GM23338 (cell line): Measurements from ENCODE around the gene OPRD1. TPM values are rescaled to one million over a fixed set of nuclear protein-coding genes. Genes with fewer than 3 reads are reported as not detected.

ENCODE experiments used
- ATAC-seq: fragments of 200-7000 bp; cut with Tn5 transposase; 3 replicates; pipeline ENCODE4 v1.9.1; 2020
- DNase-seq: peaks from one replicate; pipeline ENCODE4 v3.0.0-alpha.2; 2015; ENCODE audit warnings: low spot score
- H2AFZ ChIP-seq: fragments of 200-600 bp; sonication (generic); 2 replicates; pipeline ENCODE4 v1.8.0; 2016; ENCODE audit warnings: antibody characterized with exemption, mild to moderate bottlenecking, moderate library complexity
- H3F3A ChIP-seq: fragments of 200-600 bp; sonication (generic); replicated peaks from 2 replicates; pipeline ENCODE4 v1.8.0; 2017; ENCODE audit warnings: antibody characterized with exemption, mixed run types, low read depth
- H3K27ac ChIP-seq: fragments of 200-600 bp; sonication (generic); 2 replicates; pipeline ENCODE4 v1.6.1; 2016; ENCODE audit warnings: low read depth
- H3K27me3 ChIP-seq: fragments of 200-600 bp; sonication (generic); 2 replicates; pipeline ENCODE4 v1.8.0; 2016; ENCODE audit warnings: mild to moderate bottlenecking, mixed run types, moderate library complexity; ENCODE audit not compliant: insufficient read depth
- H3K36me3 ChIP-seq: fragments of 200-600 bp; sonication (generic); 2 replicates; pipeline ENCODE4 v1.8.0; 2016; ENCODE audit warnings: mild to moderate bottlenecking; ENCODE audit not compliant: insufficient read depth
- H3K4me1 ChIP-seq: fragments of 200-600 bp; sonication (generic); 2 replicates; pipeline ENCODE4 v1.8.0; 2016; ENCODE audit warnings: mild to moderate bottlenecking, moderate library complexity; ENCODE audit not compliant: insufficient read depth
- H3K4me2 ChIP-seq: fragments of 200-600 bp; sonication (generic); 2 replicates; pipeline ENCODE4 v1.7.1; 2017; ENCODE audit warnings: mixed run types
- H3K4me3 ChIP-seq: fragments of 200-600 bp; sonication (generic); 2 replicates; pipeline ENCODE4 v1.6.1; 2016; ENCODE audit warnings: mixed run types
- H3K79me2 ChIP-seq: fragments of 200-600 bp; sonication (generic); replicated peaks from 2 replicates; pipeline ENCODE4 v1.8.0; 2017; ENCODE audit warnings: mild to moderate bottlenecking; ENCODE audit not compliant: insufficient read depth
- H3K9me2 ChIP-seq: fragments of 200-600 bp; sonication (generic); 2 replicates; pipeline ENCODE4 v1.8.0; 2017; ENCODE audit not compliant: insufficient read depth
- H4K20me1 ChIP-seq: fragments of 200-600 bp; sonication (generic); replicated peaks from 2 replicates; pipeline ENCODE4 v1.8.0; 2017; ENCODE audit warnings: mild to moderate bottlenecking; ENCODE audit not compliant: insufficient read depth
- H3K27ac Mint-ChIP-seq: 2 replicates; pipeline ENCODE4 v1.8.0; 2020; ENCODE audit warnings: inconsistent platforms, mild to moderate bottlenecking, moderate library complexity, mixed read lengths
- H3K27me3 Mint-ChIP-seq: 3 replicates; pipeline ENCODE4 v1.8.0; 2022; ENCODE audit warnings: low read depth, mild to moderate bottlenecking, moderate library complexity, mixed read lengths, inconsistent platforms; ENCODE audit not compliant: insufficient read depth, poor library complexity
- H3K36me3 Mint-ChIP-seq: 3 replicates; pipeline ENCODE4 v1.8.0; 2021; ENCODE audit warnings: low read depth, mild to moderate bottlenecking, inconsistent platforms, moderate library complexity, mixed read lengths
- H3K4me1 Mint-ChIP-seq: 3 replicates; pipeline ENCODE4 v1.8.0; 2020; ENCODE audit warnings: mild to moderate bottlenecking, inconsistent platforms, mixed read lengths
- H3K4me3 Mint-ChIP-seq: 3 replicates; pipeline ENCODE4 v1.8.0; 2021; ENCODE audit warnings: moderate library complexity, mild to moderate bottlenecking, inconsistent platforms, mixed read lengths
- H3K9me3 Mint-ChIP-seq: 3 replicates; pipeline ENCODE4 v1.8.0; 2020; ENCODE audit warnings: moderate library complexity, mild to moderate bottlenecking, inconsistent platforms, mixed read lengths
- CREB1 ChIP-seq: fragments of 250-450 bp; sonication (Bioruptor Pico); IDR thresholded peaks from 2 replicates; pipeline ENCODE4 v1.5.0; 2020; ENCODE audit warnings: low read depth, mild to moderate bottlenecking, moderate library complexity
- EZH2phosphoT487 ChIP-seq: fragments of 200-600 bp; sonication (generic); IDR thresholded peaks from one replicate; pipeline ENCODE4 v1.8.1; 2018; ENCODE audit warnings: antibody characterized with exemption; ENCODE audit not compliant: unreplicated experiment
- JUNB ChIP-seq: IDR thresholded peaks from one replicate; pipeline ENCODE4 v1.6.1; 2016; ENCODE audit warnings: antibody characterized with exemption; ENCODE audit not compliant: unreplicated experiment
- NANOG ChIP-seq: IDR thresholded peaks from 2 replicates; pipeline ENCODE4 v1.6.1; 2016; ENCODE audit warnings: antibody characterized with exemption, borderline replicate concordance
- POLR2AphosphoS5 ChIP-seq: IDR thresholded peaks from 2 replicates; pipeline ENCODE4 v1.6.1; 2016; ENCODE audit warnings: antibody characterized with exemption, low read depth
- STAT1 ChIP-seq: IDR thresholded peaks from one replicate; pipeline ENCODE4 v1.6.1; 2016; ENCODE audit warnings: antibody characterized with exemption; ENCODE audit not compliant: unreplicated experiment
- ZNF114 ChIP-seq: fragments of 250-450 bp; sonication (Bioruptor Pico); IDR thresholded peaks from 2 replicates; pipeline ENCODE4 v1.5.0; 2020; ENCODE audit warnings: mild to moderate bottlenecking, moderate library complexity
- ZNF331 ChIP-seq: fragments of 250-450 bp; sonication (Bioruptor Pico); IDR thresholded peaks from 2 replicates; pipeline ENCODE4 v1.5.0; 2020; ENCODE audit warnings: low read depth, mild to moderate bottlenecking, moderate library complexity
- ZNF462 ChIP-seq: fragments of 250-450 bp; sonication (Bioruptor Pico); IDR thresholded peaks from 2 replicates; pipeline ENCODE4 v1.5.0; 2020; ENCODE audit warnings: mild to moderate bottlenecking, moderate library complexity
- polyA plus RNA-seq: library from polyadenylated mRNA; unstranded; fragments of >200 nt; fragmentation: Nextera tagmentation; extraction: Ambion mirVana; gene quantifications from 2 replicates; pipeline ENCODE4 v1.2.1, GENCODE V29; 2016
- total RNA-seq: library from RNA; depleted of rRNA; stranded (reverse); fragments of >200 nt; shearing (Covaris generic); gene quantifications from 2 replicates; pipeline ENCODE4 v1.2.3, GENCODE V29; 2014
- TF ChIP-seq, protein P1 (sequence below): IDR thresholded peaks from one replicate; pipeline ENCODE4 v1.6.1; 2018; ENCODE audit warnings: antibody characterized with exemption; ENCODE audit not compliant: unreplicated experiment
- TF ChIP-seq, protein P2 (sequence below): IDR thresholded peaks from 2 replicates; pipeline ENCODE4 v1.6.1; 2016; ENCODE audit warnings: antibody characterized with exemption

OPRD1 gene
- total and polyA plus RNA-seq, 2 experiments from 2014 or later: 0.55 to 2.3 TPM

DNA sequence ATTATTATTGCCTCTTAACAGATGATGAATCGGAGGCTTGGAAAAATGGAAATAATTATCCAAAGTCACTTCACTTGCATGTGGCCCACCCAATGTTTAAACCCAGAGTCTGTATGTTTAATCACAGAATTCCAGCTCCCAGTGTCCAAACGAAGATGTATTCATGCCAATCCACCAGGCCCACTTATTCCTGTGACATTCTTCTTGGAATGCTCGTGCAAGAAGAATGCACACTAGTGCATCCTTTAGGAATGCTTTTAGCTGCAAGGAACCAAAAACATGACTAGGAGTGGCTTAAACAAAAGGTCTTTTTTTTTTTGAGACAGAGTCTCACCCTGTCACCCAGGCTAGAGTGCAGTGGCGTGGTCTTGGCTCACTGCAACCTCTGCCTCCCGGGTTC lies 8.9 kb upstream of the OPRD1 start:
- Mint-ChIP-seq H3K27me3 (peaks cover 18% of the 10 kb centered on the region), H3K4me3 (no peak overlapping the region), H3K4me1 (peaks cover 16% of the 10 kb centered on the region), H3K9me3 (peaks cover 8% of the 10 kb centered on the region; the same call in 2 of the 3 replicates), H3K36me3 (no peaks in the 10 kb centered on the region), H3K27ac (no peak overlapping the region)
- Histone ChIP-seq H3K36me3 (no peaks in the 10 kb centered on the region), H3K4me3 (no peak overlapping the region), H3K4me1 (peaks cover 19% of the 10 kb centered on the region; the same call in 1 of the 2 replicates), H3F3A (no peaks in the 10 kb centered on the region), H3K27me3 (no peaks in the 10 kb centered on the region), H3K4me2 (no peak overlapping the region), H3K79me2 (no peaks in the 10 kb centered on the region), H3K27ac (no peak overlapping the region), H2AFZ (no peak overlapping the region), H4K20me1 (no peaks in the 10 kb centered on the region), H3K9me2 (no peaks in the 10 kb centered on the region)
- ATAC-seq (no peak), DNase-seq (no peak)
- TF ChIP-seq, protein P1, sequence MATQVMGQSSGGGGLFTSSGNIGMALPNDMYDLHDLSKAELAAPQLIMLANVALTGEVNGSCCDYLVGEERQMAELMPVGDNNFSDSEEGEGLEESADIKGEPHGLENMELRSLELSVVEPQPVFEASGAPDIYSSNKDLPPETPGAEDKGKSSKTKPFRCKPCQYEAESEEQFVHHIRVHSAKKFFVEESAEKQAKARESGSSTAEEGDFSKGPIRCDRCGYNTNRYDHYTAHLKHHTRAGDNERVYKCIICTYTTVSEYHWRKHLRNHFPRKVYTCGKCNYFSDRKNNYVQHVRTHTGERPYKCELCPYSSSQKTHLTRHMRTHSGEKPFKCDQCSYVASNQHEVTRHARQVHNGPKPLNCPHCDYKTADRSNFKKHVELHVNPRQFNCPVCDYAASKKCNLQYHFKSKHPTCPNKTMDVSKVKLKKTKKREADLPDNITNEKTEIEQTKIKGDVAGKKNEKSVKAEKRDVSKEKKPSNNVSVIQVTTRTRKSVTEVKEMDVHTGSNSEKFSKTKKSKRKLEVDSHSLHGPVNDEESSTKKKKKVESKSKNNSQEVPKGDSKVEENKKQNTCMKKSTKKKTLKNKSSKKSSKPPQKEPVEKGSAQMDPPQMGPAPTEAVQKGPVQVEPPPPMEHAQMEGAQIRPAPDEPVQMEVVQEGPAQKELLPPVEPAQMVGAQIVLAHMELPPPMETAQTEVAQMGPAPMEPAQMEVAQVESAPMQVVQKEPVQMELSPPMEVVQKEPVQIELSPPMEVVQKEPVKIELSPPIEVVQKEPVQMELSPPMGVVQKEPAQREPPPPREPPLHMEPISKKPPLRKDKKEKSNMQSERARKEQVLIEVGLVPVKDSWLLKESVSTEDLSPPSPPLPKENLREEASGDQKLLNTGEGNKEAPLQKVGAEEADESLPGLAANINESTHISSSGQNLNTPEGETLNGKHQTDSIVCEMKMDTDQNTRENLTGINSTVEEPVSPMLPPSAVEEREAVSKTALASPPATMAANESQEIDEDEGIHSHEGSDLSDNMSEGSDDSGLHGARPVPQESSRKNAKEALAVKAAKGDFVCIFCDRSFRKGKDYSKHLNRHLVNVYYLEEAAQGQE: no peak
- TF ChIP-seq JUNB (no peak), ZNF331 (CRISPR knock-in tag) (no peak), ZNF114 (CRISPR knock-in tag) (no peak), STAT1 (no peak), NANOG (no peak), CREB1 (CRISPR knock-in tag) (no peak)
- TF ChIP-seq, protein P2, sequence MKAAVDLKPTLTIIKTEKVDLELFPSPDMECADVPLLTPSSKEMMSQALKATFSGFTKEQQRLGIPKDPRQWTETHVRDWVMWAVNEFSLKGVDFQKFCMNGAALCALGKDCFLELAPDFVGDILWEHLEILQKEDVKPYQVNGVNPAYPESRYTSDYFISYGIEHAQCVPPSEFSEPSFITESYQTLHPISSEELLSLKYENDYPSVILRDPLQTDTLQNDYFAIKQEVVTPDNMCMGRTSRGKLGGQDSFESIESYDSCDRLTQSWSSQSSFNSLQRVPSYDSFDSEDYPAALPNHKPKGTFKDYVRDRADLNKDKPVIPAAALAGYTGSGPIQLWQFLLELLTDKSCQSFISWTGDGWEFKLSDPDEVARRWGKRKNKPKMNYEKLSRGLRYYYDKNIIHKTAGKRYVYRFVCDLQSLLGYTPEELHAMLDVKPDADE: no peak

- Histone ChIP-seq H3K79me2 (no peaks in the 10 kb centered on the region), H3K4me2 (no peak overlapping the region), H3K4me3 (no peak overlapping the region), H3F3A (no peaks in the 10 kb centered on the region), H3K27ac (no peak overlapping the region), H3K4me1 (peaks cover 19% of the 10 kb centered on the region; the same call in 1 of the 2 replicates), H2AFZ (no peak overlapping the region), H3K9me2 (no peaks in the 10 kb centered on the region), H4K20me1 (no peaks in the 10 kb centered on the region), H3K36me3 (no peaks in the 10 kb centered on the region), H3K27me3 (no peaks in the 10 kb centered on the region)
- ATAC-seq: no peak
- DNase-seq: no peak
- H3K27ac Mint-ChIP-seq: no peak overlapping the region
- H3K27me3 Mint-ChIP-seq: peaks cover 18% of the 10 kb centered on the region
- no peaks in the 10 kb centered on the region for H3K36me3 Mint-ChIP-seq
- peaks cover 8% of the 10 kb centered on the region; the same call in 2 of the 3 replicates for H3K9me3 Mint-ChIP-seq
- H3K4me3 Mint-ChIP-seq: no peak overlapping the region
- peaks cover 16% of the 10 kb centered on the region for H3K4me1 Mint-ChIP-seq
- TF ChIP-seq NANOG (no peak), ZNF462 (CRISPR knock-in tag) (no peak), ZNF114 (CRISPR knock-in tag) (no peak), EZH2phosphoT487 (no peak), STAT1 (no peak), POLR2AphosphoS5 (no peak)
These were observed 8.3 kb upstream of the OPRD1 start for GRCh38 chr1:28803662-28804061.
